ENCODE data around the gene COBL.

COBL gene

GRCh38 chr7:51303142-51303525 lies 13.5 kb downstream of the COBL start:
- Histone ChIP-seq H3K4me3 (ENCODE audit: extremely low read depth, insufficient read depth, low read length, poor library complexity, severe bottlenecking) (no peak overlapping the region), H3K36me3 (ENCODE audit: control insufficient read depth, insufficient read depth, low read length) (no peaks in the 10 kb centered on the region), H3K9me3 (ENCODE audit: control insufficient read depth, low read length) (no peaks in the 10 kb centered on the region), H3K27ac (ENCODE audit: low read depth, low read length, severe bottlenecking) (peak overlapping the region; percentile 36), H3K4me1 (ENCODE audit: control insufficient read depth, insufficient read depth, low read length, poor library complexity, severe bottlenecking) (peaks cover 18% of the 10 kb centered on the region)
- 87 to 89% methylated on average over 9 of the region's 10 CpGs for WGBS, 2 experiments (ENCODE audit: insufficient coverage in 2 of 2)

- Histone ChIP-seq H3K27ac (ENCODE audit: low read depth, low read length, severe bottlenecking) (no peak overlapping the region), H3K4me3 (ENCODE audit: extremely low read depth, insufficient read depth, low read length, poor library complexity, severe bottlenecking) (no peak overlapping the region), H3K36me3 (ENCODE audit: control insufficient read depth, insufficient read depth, low read length) (no peaks in the 10 kb centered on the region), H3K4me1 (ENCODE audit: control insufficient read depth, insufficient read depth, low read length, poor library complexity, severe bottlenecking) (peaks cover 18% of the 10 kb centered on the region), H3K9me3 (ENCODE audit: control insufficient read depth, low read length) (no peaks in the 10 kb centered on the region)
- WGBS, 2 experiments (ENCODE audit: insufficient coverage in 2 of 2) = 88% methylated on average over 4 of the region's 4 CpGs; no CpG with 5 or more reads in 1 of the 2 experiments
Measured at GRCh38 chr7:51301806-51302205, 14.8 kb downstream of the COBL start.

- Histone ChIP-seq H3K4me1 (ENCODE audit: control insufficient read depth, insufficient read depth, low read length, poor library complexity, severe bottlenecking) (peaks cover 18% of the 10 kb centered on the region), H3K36me3 (ENCODE audit: control insufficient read depth, insufficient read depth, low read length) (no peaks in the 10 kb centered on the region), H3K4me3 (ENCODE audit: extremely low read depth, insufficient read depth, low read length, poor library complexity, severe bottlenecking) (no peak overlapping the region), H3K27ac (ENCODE audit: low read depth, low read length, severe bottlenecking) (no peak overlapping the region), H3K9me3 (ENCODE audit: control insufficient read depth, low read length) (no peaks in the 10 kb centered on the region)
- WGBS, 2 experiments (ENCODE audit: insufficient coverage in 2 of 2) = 94 to 96% methylated on average over 26 to 30 of the region's 30 CpGs
Measured at GRCh38 chr7:51300762-51301674, 15.6 kb downstream of the COBL start.

- H3K4me3 ChIP-seq (ENCODE audit: extremely low read depth, insufficient read depth, low read length, poor library complexity, severe bottlenecking) = no peak overlapping the region
- no peak overlapping the region for H3K27ac ChIP-seq (ENCODE audit: low read depth, low read length, severe bottlenecking)
- no peaks in the 10 kb centered on the region for H3K36me3 ChIP-seq (ENCODE audit: control insufficient read depth, insufficient read depth, low read length)
- peaks cover 13% of the 10 kb centered on the region for H3K4me1 ChIP-seq (ENCODE audit: control insufficient read depth, insufficient read depth, low read length, poor library complexity, severe bottlenecking)
- 91 to 98% methylated on average over 4 to 5 of the region's 5 CpGs for WGBS, 2 experiments (ENCODE audit: insufficient coverage in 2 of 2)
- H3K9me3 ChIP-seq (ENCODE audit: control insufficient read depth, low read length) = no peaks in the 10 kb centered on the region
Measured at GRCh38 chr7:51299391-51300133, 17.0 kb downstream of the COBL start.

- WGBS, 2 experiments (ENCODE audit: insufficient coverage in 2 of 2) = 94 to 100% methylated on average over 2 to 4 of the region's 5 CpGs
- H3K27ac ChIP-seq (ENCODE audit: low read depth, low read length, severe bottlenecking) = no peak overlapping the region
- H3K4me3 ChIP-seq (ENCODE audit: extremely low read depth, insufficient read depth, low read length, poor library complexity, severe bottlenecking) = no peak overlapping the region
- H3K36me3 ChIP-seq (ENCODE audit: control insufficient read depth, insufficient read depth, low read length) = no peaks in the 10 kb centered on the region
- H3K4me1 ChIP-seq (ENCODE audit: control insufficient read depth, insufficient read depth, low read length, poor library complexity, severe bottlenecking) = peaks cover 11% of the 10 kb centered on the region
- no peaks in the 10 kb centered on the region for H3K9me3 ChIP-seq (ENCODE audit: control insufficient read depth, low read length)
Measured at GRCh38 chr7:51298912-51299311, 17.7 kb downstream of the COBL start.

- Histone ChIP-seq H3K27ac (ENCODE audit: low read depth, low read length, severe bottlenecking) (no peak overlapping the region), H3K36me3 (ENCODE audit: control insufficient read depth, insufficient read depth, low read length) (no peaks in the 10 kb centered on the region), H3K4me1 (ENCODE audit: control insufficient read depth, insufficient read depth, low read length, poor library complexity, severe bottlenecking) (peaks cover 4% of the 10 kb centered on the region), H3K9me3 (ENCODE audit: control insufficient read depth, low read length) (no peaks in the 10 kb centered on the region), H3K4me3 (ENCODE audit: extremely low read depth, insufficient read depth, low read length, poor library complexity, severe bottlenecking) (no peak overlapping the region)
- WGBS, 2 experiments (ENCODE audit: insufficient coverage in 2 of 2) = 78 to 100% methylated on average over 1 to 3 of the region's 3 CpGs
Measured at GRCh38 chr7:51297986-51298385, 18.6 kb downstream of the COBL start.

GRCh38 chr7:51295440-51296245 lies 21.0 kb downstream of the COBL start:
- H3K4me3 ChIP-seq (ENCODE audit: extremely low read depth, insufficient read depth, low read length, poor library complexity, severe bottlenecking) = no peak overlapping the region
- H3K36me3 ChIP-seq (ENCODE audit: control insufficient read depth, insufficient read depth, low read length) = no peaks in the 10 kb centered on the region
- WGBS, 2 experiments (ENCODE audit: insufficient coverage in 2 of 2) = 77 to 90% methylated on average over 2 of the region's 3 CpGs
- no peaks in the 10 kb centered on the region for H3K9me3 ChIP-seq (ENCODE audit: control insufficient read depth, low read length)
- no peak overlapping the region for H3K27ac ChIP-seq (ENCODE audit: low read depth, low read length, severe bottlenecking)
- H3K4me1 ChIP-seq (ENCODE audit: control insufficient read depth, insufficient read depth, low read length, poor library complexity, severe bottlenecking) = peaks cover 3% of the 10 kb centered on the region

GRCh38 chr7:51292596-51292995 lies 24.0 kb downstream of the COBL start:
- Histone ChIP-seq H3K27ac (ENCODE audit: low read depth, low read length, severe bottlenecking) (no peak overlapping the region), H3K9me3 (ENCODE audit: control insufficient read depth, low read length) (no peaks in the 10 kb centered on the region), H3K4me1 (ENCODE audit: control insufficient read depth, insufficient read depth, low read length, poor library complexity, severe bottlenecking) (peaks cover 17% of the 10 kb centered on the region), H3K4me3 (ENCODE audit: extremely low read depth, insufficient read depth, low read length, poor library complexity, severe bottlenecking) (no peak overlapping the region), H3K36me3 (ENCODE audit: control insufficient read depth, insufficient read depth, low read length) (no peaks in the 10 kb centered on the region)
- 63 to 74% methylated on average over 2 to 4 of the region's 4 CpGs for WGBS, 2 experiments (ENCODE audit: insufficient coverage in 2 of 2)

- no peak overlapping the region for H3K4me3 ChIP-seq (ENCODE audit: extremely low read depth, insufficient read depth, low read length, poor library complexity, severe bottlenecking)
- H3K4me1 ChIP-seq (ENCODE audit: control insufficient read depth, insufficient read depth, low read length, poor library complexity, severe bottlenecking) = peaks cover 17% of the 10 kb centered on the region
- H3K27ac ChIP-seq (ENCODE audit: low read depth, low read length, severe bottlenecking) = no peak overlapping the region
- no peaks in the 10 kb centered on the region for H3K9me3 ChIP-seq (ENCODE audit: control insufficient read depth, low read length)
- 85 to 95% methylated on average over 9 to 10 of the region's 10 CpGs for WGBS, 2 experiments (ENCODE audit: insufficient coverage in 2 of 2)
- no peaks in the 10 kb centered on the region for H3K36me3 ChIP-seq (ENCODE audit: control insufficient read depth, insufficient read depth, low read length)
Measured at GRCh38 chr7:51290702-51291540, 25.7 kb downstream of the COBL start.

- 83 to 89% methylated on average over 2 to 3 of the region's 3 CpGs for WGBS, 2 experiments (ENCODE audit: insufficient coverage in 2 of 2)
- H3K27ac ChIP-seq (ENCODE audit: low read depth, low read length, severe bottlenecking) = no peak overlapping the region
Measured at GRCh38 chr7:51290304-51290637, 26.3 kb downstream of the COBL start.

More at GRCh38 chr7:51290304-51290637, 26.3 kb downstream of the COBL start:
- H3K9me3 ChIP-seq (ENCODE audit: control insufficient read depth, low read length) = no peaks in the 10 kb centered on the region
- H3K4me3 ChIP-seq (ENCODE audit: extremely low read depth, insufficient read depth, low read length, poor library complexity, severe bottlenecking) = no peak overlapping the region
- peaks cover 17% of the 10 kb centered on the region for H3K4me1 ChIP-seq (ENCODE audit: control insufficient read depth, insufficient read depth, low read length, poor library complexity, severe bottlenecking)
- H3K36me3 ChIP-seq (ENCODE audit: control insufficient read depth, insufficient read depth, low read length) = no peaks in the 10 kb centered on the region
